GM19452 (cell line): ENCODE measurements around the gene TTC38.
A peak's percentile ranks its signal among the peaks of the same experiment; 100 is the strongest.

Source experiments
- ATAC-seq: cut with Tn5 transposase; IDR thresholded peaks from one replicate; pipeline ENCODE4 v1.9.1; 2021; ENCODE audit not compliant: unreplicated experiment

The TTC38 gene

DNA sequence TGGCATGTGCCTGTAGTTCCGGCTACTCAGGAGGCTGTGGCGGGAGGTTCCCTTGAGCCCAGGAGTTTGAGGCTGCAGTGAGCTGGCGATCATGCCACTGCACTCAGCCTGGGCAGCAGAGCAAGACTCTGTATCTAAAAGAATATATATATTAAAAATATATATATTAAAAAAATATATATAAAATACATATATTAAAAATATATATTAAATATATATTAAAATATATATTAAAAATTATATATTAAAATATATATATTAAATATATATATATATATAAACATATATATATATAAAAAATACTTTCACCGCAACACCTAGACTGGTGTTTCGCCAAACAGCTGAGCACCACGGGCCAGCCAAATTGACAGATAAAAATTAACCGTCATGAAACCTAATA lies 8.8 kb downstream of the TTC38 start:
- ATAC-seq, result no peak

DNA sequence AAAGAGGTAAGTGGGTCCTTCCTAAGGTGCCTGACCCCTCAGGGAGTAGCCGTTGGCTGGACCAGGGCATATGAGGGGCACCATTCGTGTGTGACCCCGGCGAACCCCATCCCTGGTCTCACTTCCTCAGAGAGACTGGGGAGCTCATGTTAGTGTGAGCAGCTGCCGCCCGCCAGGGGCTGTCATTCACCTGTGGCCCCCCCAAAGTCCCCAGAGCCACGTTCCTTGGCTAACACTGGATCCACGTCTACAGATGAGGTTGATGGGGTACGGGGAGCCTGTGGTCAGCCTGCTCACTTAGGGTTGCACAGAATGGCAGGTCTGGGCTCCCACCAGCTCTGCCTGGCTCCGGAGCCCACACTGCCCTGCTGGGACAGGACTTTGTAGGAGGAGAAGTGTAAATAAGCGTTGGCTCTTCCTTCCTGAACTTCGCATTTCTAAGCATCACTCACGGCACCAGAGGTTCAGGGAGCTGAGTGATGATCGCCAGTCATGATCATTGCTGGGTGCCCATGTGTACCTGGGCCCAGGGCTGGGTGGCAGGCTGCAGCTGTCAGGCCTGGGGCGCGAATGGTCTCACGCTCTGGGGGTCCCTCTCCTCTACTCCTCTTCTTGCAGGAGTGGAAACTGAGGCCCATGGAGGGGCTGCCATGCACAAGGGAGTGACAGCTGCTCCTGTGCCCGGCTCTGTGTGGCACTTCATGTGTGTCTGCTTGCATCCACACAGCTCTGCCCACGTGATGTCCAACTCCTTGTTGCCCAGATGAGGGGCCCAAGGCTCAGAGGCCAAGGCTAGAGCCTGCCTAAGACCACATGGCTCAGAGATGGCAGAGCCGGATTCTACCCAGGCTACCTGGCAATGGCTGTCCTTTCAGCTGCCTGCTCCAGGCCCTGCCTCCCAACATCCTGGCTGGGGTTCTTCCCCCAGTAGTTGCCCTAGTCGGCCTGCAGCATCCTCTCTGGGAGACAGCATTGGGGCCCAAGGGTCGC lies 11.1 kb downstream of the TTC38 start:
- no peak for ATAC-seq

DNA sequence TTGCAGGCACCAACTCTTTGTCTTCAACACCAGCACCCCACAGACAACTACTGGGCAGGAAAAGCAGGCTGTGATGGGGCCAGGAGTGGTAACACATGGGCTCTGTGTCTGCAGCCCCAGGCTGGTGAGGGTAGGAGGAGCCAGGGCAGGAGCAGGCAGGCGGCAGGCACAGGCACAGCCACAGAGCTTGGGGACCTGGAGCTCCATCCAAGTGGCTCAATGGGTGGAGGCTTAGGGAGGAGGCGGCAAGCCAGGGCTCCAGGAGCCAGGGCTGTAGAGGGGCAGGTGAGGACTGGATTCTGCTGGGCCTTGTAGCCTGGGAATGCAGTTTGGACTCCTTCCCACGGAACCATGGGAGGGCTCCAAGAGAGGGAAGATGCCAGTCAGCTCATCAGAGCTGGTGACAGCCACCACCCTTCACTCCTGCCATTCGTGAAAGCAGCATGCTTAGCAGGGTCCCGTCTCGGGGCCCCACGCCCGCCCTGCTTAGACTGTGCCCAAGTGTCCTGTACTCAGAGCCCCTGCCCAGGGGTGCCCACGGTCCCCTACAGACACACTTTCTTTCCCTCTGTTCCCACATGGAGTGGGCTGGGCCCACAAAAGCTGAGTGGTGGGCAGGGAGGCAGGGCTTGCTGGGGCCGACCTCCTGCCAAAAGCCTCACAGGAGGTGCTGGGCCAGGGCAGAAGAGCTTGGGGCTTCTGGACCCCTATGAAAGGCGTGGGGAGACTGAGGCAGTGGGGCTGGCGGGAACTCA lies 12.4 kb downstream of the TTC38 start:
- ATAC-seq, result no peak

DNA sequence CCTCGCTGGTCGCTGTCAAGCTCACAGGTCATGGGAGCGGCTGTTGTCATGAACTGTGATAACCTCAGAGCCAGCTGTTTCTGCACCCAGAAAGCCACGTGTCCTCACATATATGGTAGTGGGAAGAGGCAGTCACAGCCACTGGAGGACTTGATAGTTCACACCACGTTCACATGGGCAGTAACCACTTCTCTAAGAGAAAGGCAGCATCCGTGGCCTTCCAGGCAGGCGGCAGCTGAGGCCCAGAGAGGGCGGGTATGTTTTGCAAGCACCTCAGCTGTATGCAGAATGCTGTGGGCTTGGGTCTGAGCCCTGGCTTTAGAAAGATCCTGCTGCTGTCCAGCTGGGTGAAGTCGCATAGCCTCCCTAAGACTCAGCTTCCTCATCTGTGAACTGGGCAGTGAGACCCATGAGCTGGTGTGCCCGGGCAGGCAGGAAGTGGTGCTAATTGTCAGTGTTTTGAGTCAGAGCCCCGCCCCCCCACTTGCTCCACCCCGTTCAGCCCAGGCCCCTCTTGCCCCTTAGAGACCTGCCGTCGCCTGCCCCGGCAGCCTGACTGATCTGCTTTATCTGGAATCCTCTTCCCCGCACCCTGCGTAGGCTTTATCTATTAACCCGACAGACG lies 13.3 kb downstream of the TTC38 start:
- ATAC-seq, result peak; percentile 69

DNA sequence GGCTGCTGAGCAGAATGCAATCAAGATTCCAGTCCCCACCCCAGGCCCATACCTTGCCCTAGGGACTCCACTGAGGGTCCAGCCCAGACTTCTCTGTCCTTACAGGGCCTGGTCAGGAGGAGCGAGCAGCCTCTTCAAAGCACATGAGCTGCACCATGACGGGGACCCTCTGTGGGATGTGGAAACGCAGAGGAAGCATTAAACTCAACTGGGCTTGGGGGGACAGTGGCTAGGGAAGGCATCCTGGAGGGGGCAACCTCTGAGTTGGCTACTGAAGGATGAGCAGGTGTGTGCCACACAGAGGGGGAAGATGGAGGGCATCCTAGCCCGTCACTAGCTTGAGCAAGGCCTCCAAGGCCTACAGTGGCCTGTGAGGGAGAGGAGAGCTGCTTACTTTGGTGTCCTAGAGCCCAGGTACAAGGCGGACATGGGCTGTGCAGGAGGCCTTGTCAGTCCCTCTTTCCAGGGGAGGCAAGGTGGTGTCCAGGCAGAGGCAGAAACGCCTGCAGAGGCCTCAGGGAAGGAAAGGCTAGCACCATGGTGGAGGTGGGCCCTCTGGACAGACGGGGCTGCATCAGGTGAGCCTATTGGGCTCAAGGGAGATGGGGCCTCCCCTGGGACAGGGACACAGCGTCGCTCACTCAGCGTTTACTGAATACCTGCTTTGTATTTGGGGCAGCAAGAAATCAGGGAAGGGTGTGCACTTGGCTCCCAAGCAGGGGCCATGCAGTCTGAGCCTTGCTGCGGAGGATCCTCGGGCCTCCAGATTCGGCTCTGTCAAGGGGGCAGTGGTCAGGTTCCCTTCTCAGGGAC lies 14.3 kb downstream of the TTC38 start:
- ATAC-seq, result no peak

DNA sequence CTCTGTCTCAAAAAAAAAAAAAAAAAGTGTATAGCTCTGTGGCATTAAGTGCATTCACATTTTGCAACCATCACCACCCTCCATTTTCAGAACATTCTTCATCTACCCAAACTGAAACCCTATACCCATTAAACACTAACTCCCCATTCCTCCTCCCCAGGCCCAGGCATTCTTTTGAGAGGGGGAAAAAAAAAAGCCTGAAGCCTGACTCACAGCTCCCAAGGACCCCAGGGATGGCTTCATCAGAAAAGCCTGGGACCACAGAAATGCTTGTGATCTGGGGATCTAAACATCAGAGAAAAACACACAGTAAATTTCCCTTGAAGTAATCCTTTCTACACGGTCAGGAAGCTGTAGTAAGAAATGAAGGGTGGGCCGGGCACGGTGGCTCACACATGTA lies 18.2 kb downstream of the TTC38 start:
- no peak for ATAC-seq

DNA sequence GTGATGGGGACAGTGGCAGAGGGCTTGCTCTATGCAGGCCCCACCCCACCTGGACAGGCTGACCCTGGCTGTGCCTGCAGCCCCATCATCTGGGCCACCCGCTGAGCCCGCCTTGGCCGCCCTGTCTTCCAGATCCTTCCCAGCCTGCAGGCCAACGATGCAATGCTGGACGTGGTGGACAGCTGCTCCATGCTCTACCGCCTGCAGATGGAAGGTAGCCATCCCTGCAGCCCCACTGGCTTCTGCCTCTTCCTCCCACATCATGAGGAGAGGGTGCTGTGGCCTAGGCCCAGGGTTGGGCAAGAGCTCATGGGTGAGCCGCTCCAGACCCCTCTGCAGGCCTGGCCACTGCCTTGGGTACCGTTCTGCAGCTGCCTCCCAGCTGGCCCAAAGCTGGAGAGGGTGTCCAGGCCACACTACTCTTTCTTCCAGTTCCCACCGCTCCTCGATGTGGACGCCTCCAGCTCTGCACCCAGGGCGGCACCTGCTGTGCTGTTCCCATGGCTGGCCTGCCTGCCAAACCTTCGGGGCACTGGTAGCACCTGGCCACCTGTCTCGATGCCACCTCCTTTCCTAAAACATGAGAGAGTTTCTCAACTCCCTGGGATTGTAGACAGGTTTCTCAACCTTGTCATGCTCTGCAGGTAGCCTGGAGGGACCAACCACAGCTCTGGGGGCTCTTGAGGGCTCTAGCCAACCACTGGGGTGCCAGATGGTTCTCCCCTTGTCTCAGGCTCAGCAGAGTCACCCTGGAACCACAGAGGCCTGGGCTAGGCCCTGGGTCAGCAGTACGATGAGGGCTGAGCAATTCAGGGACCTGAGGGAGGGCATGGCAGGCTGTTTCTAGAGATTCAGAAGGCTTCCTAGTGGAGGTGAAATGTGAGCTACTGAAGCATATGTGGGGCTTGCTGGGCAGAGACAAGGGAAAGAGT lies 19.4 kb downstream of the TTC38 start:
- no peak for ATAC-seq

DNA sequence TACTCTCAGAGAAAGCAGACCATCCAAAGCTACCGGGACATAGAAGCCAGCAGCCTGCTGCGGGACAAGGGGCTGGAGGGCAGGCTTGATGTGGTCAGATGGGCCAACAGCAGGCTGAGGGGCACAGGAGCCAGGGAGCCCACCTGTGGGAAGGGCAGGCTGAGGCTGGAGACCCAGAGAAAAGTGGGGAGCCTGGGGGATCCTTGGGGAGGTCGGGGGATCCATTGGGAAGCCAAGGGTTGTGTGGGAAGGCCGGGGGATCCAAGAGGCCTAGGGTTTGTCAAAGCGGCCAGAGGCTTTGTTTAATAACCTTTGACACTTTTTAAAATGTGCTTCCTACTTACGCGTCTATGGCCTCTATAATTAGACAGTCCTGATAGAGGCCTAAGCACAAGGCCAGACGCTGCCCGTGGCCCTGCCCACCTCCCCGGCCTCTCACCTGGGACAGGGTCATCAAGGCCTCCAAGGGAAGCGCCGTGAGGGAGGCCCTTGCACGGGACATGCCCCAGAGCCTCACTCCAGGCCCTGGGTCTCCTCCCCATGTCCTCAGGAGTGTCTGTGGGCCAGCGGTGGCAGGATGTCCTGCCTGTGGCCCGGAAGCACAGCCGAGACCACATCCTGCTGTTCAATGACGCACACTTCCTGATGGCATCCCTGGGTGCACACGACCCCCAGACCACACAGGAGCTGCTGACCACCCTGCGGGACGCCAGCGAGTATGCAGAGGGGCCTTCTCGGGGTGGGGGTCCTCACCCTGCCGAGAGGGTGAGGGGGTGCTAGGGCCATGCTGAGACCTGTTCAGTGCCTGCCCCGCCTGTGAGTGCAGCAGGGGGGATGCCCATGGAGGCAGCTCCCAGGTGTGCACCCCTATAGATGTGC lies 20.3 kb downstream of the TTC38 start:
- peak; percentile 77 for ATAC-seq

DNA sequence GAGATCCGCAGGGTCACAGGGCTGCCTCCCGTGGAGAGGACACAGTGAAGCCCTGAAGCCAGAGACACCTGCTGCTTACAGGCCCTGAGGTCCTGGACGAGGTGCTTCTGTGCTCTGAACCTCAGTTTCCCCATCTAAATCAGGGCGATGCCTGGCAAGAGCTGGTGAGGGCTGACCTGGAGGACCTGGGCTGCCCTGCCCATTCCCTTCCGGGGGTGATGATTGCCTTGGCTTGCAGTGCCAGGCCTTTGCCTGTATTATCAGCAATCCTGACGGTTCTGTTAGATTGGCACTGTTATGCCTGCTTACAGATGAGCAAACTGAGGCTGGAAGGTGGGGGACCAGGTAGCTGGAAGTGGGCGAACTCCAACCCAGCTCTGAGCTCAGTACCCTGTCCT lies 21.0 kb downstream of the TTC38 start:
- ATAC-seq, result no peak

DNA sequence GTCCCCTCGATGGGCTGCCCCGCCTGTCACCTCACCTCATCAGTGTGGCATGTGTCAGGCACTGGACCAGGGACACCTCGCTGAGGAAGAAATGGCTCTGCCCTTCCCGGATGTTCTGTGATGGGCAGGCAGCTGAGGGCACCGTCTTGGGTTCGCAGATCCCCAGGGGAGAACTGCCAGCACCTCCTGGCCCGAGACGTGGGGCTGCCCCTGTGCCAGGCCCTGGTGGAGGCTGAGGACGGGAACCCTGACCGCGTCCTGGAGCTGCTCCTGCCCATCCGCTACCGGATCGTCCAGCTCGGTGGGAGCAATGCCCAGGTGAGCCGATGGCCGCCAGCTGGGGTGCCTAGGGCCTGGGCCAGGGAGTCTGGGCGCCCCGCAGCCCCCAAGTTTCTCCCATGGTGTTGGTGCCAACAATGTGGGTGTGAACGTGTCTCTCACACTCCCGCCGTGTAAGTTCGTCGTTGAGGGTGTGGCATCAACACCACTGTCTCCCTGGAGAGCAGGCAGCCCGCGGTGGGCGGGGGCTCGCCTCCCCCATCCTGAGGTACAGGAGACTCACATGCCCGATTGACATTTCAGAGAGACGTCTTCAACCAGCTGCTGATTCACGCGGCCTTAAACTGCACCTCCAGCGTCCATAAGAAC lies 21.6 kb downstream of the TTC38 start:
- no peak for ATAC-seq

DNA sequence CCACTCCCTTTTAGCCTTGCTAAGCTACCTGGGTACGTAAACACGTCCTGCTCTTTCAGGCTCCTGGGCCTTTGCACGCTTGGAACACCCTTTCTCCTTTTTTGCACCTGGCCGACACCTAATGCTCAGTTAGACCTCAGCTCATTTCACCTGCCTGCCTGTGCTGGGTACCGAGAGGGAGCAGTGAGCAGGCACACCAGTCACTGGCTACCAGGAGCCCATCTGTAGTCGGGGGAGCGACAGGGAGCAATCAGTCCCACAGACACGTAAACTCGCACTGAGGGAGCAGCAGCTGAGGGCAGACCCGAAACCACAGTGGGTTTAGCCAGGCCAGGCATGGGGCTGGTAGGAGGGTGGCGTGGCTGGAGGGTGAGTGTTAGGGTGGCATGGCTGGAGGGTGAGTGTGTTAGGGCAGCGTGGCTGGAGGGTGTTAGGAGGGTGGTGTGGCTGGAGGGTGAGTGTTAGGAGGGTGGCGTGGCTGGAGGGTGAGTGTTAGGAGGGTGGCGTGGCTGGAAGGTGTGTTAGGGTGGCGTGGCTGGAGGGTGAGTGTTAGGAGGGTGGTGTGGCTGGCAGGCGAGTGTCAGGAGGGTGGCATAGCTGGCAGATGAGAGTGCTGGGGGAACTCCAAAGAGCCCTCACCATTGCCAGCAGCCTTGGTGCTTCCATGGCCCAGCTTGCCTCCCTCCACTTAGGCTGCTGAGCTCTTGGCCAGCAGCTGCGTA lies 22.5 kb downstream of the TTC38 start:
- ATAC-seq, result no peak

DNA sequence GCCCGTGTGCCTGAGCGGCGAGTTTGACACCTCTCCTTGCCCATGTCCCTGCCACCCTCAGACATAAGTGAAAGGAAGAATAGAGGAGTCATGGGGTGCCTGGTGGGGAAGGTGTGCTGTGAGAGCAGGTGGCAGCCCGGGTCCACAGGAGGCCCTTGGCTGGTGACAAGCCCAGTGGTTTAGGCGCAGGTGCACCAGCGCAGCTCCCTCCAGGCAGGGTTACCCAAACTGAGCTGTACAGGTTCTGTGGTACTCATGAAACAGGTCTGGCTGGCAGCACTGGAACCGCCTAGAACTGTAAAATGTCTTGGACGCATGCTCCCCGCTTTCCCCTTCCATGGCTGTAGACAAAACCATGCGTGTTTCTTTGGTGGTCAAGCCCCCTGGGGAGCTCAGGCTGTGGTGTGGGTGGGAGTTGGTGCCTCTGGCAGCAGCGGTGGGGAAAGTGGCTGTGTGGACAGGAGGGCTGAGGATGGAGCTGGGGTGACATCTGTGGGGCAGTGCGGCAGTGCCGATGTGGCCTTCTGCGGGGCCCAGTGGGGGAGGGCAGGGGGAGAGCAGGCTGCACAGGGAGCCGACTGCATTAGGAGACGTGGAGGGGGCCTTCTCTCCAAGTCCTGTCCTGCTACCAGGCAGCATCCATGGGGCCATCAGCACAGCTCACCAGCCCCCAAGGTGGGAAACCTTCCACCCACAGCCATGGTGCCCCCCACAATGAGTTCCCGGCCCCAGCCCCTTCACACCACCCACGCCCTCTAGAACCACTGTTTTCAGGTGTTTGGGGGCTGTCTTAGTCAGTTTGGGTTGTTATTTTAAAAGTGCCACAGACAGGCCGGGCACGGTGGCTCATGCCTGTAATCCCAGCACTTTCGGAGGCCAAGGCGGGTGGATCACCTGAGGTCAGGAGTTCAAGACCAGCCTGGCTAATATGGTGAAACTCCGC lies 23.3 kb downstream of the TTC38 start:
- no peak for ATAC-seq

DNA sequence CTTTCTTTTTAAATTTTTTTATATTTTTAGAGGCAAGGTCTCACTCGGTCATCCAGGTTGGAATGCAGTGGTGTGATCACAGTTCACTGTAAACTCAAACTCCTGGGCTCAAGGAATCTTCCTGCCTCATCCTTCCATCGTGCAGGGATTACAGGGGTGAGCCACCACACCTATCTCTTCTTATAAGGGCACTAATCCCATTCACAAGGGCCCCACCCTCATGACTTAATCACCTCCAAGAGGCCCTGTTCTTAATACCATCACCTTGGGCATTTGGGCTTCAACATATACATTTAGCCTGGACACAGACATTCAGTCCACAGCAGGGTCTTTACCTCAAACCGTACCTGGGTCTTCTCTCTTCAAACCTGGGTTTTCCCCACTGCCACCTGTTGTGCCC lies 24.4 kb downstream of the TTC38 start:
- ATAC-seq, result no peak

DNA sequence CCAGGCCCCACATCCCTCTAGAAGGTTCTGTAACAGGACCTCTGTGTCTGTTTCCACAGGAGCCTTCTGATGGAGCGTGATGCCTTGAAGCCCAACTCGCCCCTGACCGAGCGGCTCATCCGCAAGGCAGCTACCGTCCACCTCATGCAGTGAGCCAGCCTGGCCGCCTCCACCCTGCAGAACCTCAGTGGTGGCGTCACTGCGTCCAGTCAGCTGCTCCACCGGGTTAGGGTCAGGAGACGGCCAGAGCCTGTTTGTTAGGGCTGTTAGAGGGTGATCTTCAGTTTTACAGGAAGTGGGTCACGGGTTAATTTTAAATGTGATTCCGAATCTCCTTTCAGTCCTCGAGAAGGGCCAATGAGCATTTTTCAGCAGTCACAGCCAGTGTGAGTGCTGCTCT lies 24.9 kb downstream of the TTC38 start:
- ATAC-seq, result no peak

DNA sequence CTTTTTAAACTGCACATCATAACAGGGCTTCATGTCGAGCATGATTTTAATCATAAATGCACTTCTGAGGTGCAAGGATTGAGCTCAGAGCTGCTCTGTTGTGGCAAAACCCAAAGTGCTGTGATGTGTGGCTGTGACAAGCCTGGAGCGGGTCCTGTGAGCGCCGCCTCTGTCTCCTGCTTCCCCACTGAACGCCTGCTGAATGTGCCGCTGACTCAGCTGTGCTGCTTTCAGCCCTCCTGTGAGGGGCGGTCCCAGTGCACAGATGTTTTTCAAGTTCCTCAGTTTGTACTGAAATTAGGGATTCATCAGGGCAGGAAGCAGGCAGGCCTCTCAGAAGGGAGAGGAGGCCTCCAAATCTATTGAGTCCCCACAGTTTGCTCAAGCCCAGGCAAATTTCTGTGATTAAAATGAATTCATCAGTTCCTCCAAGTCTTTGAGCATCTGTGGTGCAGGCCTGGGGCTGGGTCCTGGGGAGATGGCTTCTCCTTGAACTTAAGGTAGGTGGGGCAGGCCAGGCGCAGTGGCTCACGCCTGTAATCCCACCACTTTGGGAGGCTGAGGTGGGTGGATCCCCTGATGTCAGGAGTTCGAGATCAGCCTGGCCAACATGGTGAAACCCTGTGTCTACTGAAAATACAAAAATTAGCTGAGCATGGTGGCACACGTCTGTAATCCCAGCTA lies 25.9 kb downstream of the TTC38 start:
- no peak for ATAC-seq

DNA sequence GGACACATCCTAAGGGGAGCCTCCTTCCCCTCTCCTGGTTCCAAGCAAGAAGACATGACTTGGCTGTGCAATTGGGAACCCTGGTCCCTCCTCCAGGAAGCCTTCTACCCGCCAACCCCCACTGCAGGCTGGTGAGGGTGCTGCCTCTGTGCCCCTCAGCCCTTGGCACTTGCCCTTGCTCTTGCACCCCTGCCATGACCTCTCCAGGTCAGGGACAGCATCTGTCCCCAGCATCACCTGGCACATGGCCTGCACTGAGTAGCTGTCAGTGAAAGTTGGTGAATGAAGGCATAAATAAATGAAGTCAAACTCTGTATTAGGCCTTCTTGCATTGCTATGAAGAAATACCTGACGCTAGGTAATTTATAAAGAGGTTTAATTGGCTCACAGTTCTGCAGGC lies 27.0 kb downstream of the TTC38 start:
- ATAC-seq, result no peak
